Measurements from ENCODE around the gene DOCK2.
"Not testable (repeated sequence)": the region's sequence is repeated elsewhere in the genome, so short reads cannot be mapped to it uniquely, and the experiment has no call there.

Gene DOCK2

GRCh38 chr5:169832845-169833244 is 195.8 kb downstream of the DOCK2 start:
- DNase-seq, result no peak

DNA sequence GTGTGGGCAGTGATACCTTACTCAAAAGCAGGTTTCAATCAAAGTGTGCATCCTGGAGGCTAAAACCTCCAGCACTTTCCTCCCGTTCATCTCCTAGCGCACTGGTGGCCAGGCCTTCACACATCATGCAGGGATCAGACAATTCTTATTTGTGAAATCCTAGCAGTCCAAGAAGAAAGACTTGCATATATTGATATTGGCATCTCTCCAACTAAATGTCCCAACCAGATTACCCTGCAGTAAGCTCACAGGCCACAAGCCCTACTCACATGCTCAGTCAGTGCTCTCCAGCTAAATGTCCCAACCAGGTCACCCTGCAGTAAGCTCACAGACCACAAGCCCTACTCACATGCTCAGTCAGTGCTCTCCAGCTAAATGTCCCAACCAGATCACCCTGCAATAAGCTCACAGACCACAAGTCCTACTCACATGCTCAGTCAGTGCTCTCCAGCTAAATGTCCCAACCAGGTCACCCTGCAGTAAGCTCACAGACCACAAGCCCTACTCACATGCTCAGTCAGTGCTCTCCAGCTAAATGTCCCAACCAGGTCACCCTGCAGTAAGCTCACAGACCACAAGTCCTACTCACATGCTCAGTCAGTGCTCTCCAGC is 196.7 kb downstream of the DOCK2 start:
- peak; percentile 46 for DNase-seq

GRCh38 chr5:169834540-169834939 is 197.5 kb downstream of the DOCK2 start:
- not testable (repeated sequence) for DNase-seq

DNA sequence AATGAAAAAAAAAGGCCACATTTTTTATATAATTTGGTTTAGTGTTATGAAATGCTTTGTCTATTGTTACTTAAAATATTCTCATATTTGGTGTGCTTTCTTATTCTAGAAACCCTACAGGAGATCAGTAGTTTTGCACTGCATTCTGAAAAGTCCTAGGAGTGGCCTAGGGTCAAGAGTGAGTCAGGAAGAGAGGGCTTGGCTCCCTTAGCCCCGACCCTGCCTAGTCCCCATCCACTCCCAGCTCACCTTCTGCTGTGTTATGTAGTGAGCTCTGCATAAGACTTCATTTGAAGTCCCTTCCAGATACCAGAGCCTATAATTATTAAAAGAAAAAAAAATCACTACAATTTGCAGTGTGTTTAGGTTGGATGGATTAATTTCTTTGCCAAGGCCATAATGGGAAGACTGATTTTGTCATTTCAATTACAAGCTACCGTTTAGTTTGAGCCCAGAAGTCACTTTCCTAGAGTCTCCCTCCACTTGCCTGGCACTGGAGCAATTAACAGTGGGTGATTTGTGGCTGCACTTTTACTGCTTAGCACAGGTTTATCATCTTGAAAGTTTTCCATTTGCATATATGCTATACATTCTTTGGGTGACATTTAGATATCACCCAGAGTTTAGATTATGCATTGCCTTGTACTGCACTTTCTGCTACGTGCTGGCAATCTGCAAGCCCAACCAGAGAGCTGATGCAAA is 199.9 kb downstream of the DOCK2 start:
- no peak for DNase-seq

- no peak for DNase-seq
Observed at GRCh38 chr5:169837686-169838085, 200.6 kb downstream of the DOCK2 start.

- DNase-seq, result no peak
Observed at GRCh38 chr5:169838688-169839087, 201.6 kb downstream of the DOCK2 start.

DNA sequence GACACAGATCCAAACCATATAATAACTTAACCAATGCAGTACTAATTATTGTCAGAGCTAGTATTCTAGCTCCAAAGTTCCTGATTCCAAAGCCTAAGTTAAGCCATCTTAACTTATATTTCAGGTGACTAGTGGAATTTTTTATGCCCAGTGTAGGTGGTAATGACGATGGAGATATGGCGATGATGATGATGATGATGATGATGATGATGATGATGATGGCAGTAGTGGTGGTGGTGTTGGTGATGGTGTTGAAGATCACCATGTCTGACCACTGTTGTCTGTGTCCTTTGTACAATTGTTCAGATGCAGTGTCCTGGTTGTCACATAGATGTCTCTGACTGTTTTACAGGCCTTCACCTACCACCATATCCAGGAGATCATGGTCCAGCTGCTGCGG is 203.3 kb downstream of the DOCK2 start:
- DNase-seq, result no peak

DNA sequence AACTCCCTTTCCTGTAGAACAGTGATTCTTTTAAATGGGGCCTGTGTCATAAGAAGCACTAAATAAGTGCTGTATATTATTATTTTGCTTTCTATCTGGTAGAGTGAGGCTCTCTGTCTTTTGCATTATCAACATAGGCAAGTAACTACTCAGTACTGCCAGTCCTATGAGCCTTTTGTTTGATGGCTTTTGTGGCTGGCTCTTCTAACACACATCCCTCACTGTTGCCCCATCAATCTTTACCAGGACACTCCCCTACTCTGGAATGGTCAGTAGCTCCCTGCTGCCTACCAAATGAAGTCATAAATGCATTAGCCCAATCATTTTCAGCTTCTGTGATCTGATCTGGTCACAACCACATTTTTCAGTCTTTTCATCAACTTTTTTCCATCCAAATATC is 205.6 kb downstream of the DOCK2 start:
- DNase-seq, result no peak

DNA sequence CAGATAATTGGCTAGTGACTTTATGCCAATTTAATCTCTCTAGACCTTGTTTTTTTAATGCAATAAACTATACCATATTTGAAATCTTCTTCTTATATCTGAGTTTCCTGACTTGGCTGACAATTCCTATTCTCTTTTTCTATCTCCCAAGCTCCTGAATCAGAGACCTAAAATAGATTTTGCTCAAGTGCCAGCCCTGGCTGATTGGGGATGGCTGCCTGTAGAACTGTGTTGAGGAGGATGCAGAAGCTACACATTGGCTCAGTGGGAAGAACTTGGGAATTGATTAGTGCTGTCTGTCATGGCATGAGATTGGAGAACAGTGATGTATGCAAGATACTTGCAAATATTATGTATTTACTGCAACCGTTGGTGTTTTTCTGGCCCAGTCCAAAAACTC is 210.4 kb downstream of the DOCK2 start:
- DNase-seq, result no peak

- no peak for DNase-seq
Observed at GRCh38 chr5:169848271-169848670, 211.2 kb downstream of the DOCK2 start.

- no peak for DNase-seq
Observed at GRCh38 chr5:169848792-169849191, 211.7 kb downstream of the DOCK2 start.

DNA sequence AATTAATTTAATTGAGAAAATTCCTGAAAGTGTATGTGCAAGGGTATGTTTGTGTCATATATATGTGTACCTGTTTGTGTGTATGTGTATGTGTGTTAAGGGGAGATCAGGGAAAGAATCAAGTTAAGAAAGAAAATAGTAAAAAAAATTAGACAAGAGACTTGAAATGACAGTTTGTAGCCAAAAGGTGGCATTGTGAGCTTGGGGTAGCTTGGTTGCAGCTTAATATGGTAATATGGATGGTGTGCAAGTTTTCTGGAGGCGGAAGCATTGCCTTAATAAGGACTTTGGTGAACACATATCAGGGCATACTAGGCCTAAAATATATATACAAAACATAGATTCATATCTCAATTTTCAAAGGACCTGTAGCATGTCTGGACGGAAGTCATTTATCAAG is 213.3 kb downstream of the DOCK2 start:
- no peak for DNase-seq

DNA sequence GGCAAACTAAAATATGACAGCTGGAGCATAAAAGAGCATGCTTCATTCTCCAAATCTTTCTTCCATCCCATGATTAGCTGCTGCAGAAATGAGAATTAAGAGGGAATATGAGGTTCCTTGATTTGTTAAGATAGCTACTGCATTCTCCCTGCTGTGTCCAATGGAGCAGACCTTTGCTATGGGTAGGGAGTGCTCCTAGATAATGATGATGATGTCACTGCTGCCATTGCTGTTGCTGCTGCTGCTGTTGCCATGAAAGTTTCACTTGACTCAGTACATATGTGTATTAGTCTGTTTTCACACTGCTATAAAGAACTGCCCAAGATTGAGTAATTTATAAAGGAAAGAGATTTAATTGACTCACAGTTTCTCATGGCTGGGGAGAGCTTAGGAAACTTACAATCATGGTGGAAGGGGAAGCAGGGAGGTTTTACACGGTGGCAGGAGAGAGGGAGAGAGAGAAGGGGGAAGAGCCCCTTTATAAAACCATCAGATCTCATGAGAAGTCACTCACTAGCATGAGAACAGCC is 214.3 kb downstream of the DOCK2 start:
- no peak for DNase-seq

GRCh38 chr5:169856571-169856970 is 219.5 kb downstream of the DOCK2 start:
- peak; percentile 90 for DNase-seq

DNA sequence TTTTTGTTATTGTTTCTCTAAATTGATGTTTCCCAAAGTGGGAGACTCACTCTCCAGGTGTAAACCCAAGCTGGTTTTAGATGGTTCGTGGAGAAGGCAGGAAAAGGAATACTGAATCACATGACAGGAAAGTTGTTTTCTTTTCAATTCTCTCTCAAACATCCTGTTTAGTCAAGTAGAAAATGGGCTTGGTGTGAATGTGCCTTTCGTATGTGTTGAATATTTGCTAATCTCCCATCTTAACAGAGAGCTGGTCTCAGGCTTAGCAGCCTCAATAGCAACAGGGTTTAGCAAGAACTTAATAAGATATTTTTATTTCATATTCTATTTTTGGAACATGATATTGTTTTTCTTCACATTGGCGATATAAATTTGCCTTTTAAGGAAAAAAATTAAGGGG is 223.5 kb downstream of the DOCK2 start:
- no peak for DNase-seq

DNA sequence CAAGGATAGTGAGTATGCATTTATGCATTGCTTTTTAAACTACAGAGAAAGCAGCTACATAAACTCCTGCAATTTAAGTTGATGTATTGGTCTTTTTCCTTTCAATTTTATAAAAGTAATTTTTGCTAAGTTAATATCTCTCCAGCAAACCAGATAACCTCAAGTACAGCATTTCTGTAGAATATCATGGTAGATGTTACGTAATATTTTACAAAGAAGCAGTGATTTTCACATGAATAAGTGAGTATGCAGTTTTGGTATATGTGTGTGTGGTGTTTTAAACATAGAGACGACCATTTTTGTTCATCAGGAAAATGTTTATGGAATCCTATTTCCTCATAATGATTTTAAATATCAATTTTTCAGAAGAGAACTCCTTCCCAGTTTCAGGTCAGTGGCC is 224.4 kb downstream of the DOCK2 start:
- no peak for DNase-seq

- peak; percentile 84 for DNase-seq
Observed at GRCh38 chr5:169861934-169862333, 224.9 kb downstream of the DOCK2 start.

DNA sequence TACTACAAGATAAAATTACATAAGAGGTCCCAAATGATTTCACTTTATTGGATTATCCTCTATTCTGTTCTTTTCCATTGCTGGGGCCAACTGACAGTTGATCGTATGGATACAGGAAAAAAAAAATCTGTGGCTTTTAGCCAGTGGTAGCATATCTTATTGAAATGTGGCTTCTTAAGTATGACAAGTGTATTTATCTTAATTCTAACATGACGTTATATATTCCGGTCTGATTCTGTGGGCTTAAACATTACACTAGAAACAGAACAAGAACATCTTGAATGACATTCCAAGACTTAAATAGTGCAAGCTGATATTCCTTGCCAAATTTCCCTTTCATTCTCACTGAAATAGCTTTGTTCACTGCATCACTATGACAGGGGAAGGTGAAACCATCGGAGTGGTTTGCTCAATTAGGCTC is 225.3 kb downstream of the DOCK2 start:
- DNase-seq, result peak; percentile 59

DNA sequence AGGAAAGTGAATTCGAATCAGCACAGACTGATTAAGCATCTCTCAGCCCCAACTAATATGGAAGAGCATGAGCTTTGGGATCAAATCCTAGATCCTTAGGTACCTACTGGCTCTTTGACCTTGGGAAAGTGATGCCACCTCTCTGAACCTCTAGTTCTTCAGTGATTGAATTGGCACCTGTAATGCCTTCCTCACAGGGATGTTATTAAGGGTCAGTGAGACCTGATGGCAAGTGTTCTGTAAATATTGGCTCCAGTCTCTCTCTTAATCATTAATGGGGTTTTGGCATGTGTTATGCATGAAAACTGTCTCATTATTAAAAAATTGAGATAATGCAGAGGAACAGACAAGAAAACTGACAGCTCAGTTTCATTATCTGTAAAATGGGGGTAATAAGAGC is 227.4 kb downstream of the DOCK2 start:
- no peak for DNase-seq

DNA sequence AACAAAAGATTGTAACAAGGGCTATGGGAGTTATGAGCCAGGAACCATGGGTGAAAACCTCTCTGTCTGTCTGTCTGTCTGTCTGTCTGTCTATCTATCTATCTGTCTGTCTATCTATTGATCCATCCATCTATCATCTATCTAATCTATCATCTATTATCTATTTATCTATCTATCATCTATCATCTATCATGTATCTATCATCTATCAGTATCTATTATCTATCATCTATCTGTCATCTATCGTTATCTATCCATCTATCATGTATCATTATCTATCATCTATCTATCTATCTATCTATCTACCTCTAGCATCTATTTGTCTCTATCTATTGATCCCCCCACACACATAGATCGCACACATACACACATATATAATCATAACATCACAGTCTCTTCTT is 230.3 kb downstream of the DOCK2 start:
- no peak for DNase-seq

GRCh38 chr5:169869066-169869465 is 232.0 kb downstream of the DOCK2 start:
- no peak for DNase-seq

GRCh38 chr5:169870211-169870610 is 233.1 kb downstream of the DOCK2 start:
- no peak for DNase-seq

DNA sequence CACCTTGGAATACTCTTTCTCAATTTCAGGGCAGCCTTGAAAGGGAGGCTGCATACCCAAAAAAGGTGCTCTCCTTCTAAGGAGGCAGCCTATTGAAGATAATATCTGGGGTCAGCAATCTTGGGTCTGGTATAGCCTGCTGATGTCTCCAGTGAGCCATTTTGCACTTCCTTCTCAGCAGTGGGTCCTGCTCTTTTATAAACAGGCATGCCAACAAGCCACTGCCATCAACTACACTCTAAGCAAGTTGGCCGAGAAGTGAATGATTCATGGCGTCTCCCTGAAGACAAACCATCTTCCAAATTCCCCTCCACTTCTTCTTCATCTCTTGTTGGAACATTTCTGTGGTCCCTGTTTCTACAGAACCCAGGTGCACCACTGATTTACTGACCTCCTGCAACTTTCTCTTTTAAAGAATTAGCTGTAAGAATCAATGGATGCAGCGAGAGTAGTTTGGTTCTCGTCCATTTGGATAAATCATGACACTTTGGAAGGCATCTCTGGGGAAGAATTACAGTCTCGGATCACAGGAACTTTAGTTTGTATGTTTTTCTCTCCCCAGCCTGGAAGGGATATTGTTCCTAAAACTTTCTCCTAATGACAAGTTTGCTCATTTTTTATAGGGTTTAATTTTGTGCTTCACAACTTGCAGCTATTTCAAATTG is 234.9 kb downstream of the DOCK2 start:
- peak; percentile 24 for DNase-seq

DNA sequence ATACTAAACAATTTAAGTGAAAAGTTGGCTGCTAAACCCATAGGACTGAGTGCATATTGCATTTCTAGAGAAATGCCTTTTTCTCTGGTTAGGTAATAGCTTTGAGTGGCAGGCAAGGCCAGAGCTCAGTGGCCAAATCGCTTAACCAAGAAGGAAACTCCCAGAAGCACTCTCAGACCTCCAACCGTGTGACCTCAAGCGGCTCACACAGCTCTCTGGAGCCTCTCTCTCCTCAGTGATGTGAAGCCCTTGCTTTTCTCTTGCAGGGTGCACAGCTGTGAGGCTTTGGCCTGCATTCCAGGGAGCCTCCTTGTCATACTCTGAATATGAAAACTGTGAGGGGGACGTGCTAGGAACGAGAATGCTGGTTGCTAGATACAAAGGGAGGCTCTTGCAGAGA is 236.6 kb downstream of the DOCK2 start:
- peak; percentile 55 for DNase-seq
